ENCODE data around the gene GRIA1.
"Not testable (repeated sequence)": the region's sequence is repeated elsewhere in the genome, so short reads cannot be mapped to it uniquely, and the experiment has no call there.

GRIA1 gene

GRCh38 chr5:153824909-153825308, 334.4 kb downstream of the GRIA1 start:
- no peak for DNase-seq (ENCODE audit: low read depth in 2 of 2, low spot score in 1 of 2)

- DNase-seq (ENCODE audit: low read depth in 2 of 2, low spot score in 1 of 2), result no peak
Measured at GRCh38 chr5:153827397-153827796, 336.9 kb downstream of the GRIA1 start.

- no peak for DNase-seq (ENCODE audit: low read depth in 2 of 2, low spot score in 1 of 2)
Measured at GRCh38 chr5:153829510-153830065, 339.1 kb downstream of the GRIA1 start.

- no peak for DNase-seq (ENCODE audit: low read depth in 2 of 2, low spot score in 1 of 2)
Measured at GRCh38 chr5:153831973-153832372, 341.5 kb downstream of the GRIA1 start.

DNA sequence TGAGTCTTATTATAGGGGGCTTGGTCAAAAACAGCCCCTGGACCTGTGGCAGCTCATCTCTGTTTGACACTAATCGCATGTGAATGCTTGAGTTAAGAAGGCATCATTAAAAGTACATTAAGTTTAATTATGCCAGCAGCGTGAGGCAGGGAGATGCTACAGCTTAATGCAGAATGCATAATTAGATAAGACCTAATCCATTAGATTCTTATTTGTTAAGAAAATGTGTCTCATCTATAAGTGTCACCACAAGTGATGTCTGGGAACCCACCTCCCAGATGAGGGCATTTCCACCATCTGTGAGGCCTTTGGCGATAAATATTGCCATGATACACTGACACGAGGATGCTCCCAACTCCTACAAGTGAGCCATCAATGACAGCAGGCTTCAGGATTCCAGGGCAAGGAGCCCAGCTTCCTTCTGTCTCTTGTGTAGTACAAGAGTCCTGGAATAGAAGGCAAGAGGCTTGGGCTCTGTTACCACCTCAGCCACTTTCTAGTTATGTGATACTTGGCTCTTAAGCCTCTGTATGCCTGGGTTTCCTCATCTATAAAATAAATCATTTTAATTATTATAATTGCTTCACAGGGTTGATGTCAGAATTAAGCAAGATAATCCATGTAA, 345.5 kb downstream of the GRIA1 start:
- no peak for DNase-seq (ENCODE audit: low read depth in 2 of 2, low spot score in 1 of 2)

GRCh38 chr5:153849303-153850113, 359.0 kb downstream of the GRIA1 start:
- DNase-seq (ENCODE audit: low read depth in 2 of 2, low spot score in 1 of 2), result not testable (repeated sequence)

- no peak for DNase-seq (ENCODE audit: low read depth in 2 of 2, low spot score in 1 of 2)
Measured at GRCh38 chr5:153860195-153860886, 369.9 kb downstream of the GRIA1 start.

DNA sequence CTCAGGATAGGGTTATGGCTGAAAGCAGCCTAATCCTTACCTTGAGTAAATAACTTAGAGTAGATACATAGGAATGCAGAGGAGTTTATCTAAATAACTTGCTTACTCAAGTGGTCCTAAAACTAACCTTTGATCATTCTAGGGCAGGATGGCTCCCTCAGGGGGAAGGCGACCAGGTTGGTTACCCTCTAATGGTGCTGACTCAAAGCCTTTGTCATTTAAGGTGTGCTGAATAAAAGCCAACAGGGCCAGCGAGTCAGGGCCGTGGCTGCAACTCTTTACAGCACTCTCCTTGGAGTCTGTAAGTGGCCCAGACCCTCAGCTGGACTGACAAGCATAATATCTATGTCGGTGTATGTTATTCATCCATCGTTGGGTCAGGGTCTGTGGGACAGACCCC, 372.4 kb downstream of the GRIA1 start:
- not testable (repeated sequence) for DNase-seq (ENCODE audit: low read depth in 2 of 2, low spot score in 1 of 2)
